ENCODE measurements around the gene KRTAP19-3.

Gene KRTAP19-3

GRCh38 chr21:30468900-30469714 lies 22.7 kb downstream of the KRTAP19-3 start:
- no peaks in the 10 kb centered on the region for H3K27me3 Mint-ChIP-seq (ENCODE audit: low read depth)
- H3K4me1 Mint-ChIP-seq: no peaks in the 10 kb centered on the region
- H3K9me3 Mint-ChIP-seq: no peaks in the 10 kb centered on the region
- H3K36me3 Mint-ChIP-seq (ENCODE audit: low read depth): no peaks in the 10 kb centered on the region
- H3K27ac Mint-ChIP-seq: peak overlapping the region in 1 of 3 experiments; percentile 27
- no peak for TF ChIP-seq CTCF (IDR thresholded peaks at IDR 0.05; ENCODE audit: unreplicated experiment in 3 of 3)
- H3K4me3 Mint-ChIP-seq: no peak overlapping the region

DNA sequence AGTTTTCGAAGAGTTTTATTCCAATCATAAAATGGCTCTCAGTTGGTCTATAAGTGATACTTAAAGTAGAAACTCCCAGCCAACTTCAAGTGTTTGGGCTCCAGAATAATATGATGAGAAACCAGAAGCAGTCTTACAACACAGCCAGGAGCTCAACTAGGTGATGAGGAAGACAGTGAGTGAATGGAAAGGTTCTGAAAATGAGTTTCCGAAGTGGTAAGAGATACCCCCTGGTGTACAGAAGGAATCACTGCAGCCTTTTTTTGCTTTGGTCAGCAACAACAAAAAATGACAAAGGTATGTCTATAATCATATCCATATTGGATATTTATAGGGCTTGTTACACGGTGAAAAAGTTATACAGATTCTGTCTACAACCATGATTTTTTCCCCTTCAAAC lies 28.1 kb downstream of the KRTAP19-3 start:
- Mint-ChIP-seq H3K36me3 (ENCODE audit: low read depth) (no peaks in the 10 kb centered on the region), H3K27ac (no peak overlapping the region), H3K9me3 (no peaks in the 10 kb centered on the region), H3K4me1 (no peaks in the 10 kb centered on the region), H3K4me3 (no peak overlapping the region), H3K27me3 (ENCODE audit: low read depth) (no peaks in the 10 kb centered on the region)
- TF ChIP-seq CTCF (IDR thresholded peaks at IDR 0.05; ENCODE audit: unreplicated experiment in 3 of 3): peak; percentile 33 to 45 (median 36)

DNA sequence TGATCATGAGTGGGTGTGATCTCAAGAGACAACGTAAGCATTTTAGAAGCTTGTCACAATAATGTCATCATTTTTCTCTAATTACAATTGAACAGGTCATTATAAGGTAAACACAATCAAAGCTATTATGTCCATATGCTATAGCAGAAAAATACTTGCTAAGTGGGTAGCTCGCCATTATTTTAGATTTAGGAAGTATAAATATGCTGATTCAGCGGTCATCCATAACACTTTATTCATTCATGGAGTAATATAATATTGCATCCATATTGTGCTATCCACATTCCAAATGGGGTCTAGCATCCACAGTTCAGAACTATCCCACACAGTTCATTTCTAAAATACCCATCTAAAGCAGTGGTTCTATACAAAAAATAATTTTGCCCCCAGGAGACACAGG lies 43.3 kb downstream of the KRTAP19-3 start:
- Mint-ChIP-seq H3K4me3 (no peak overlapping the region), H3K4me1 (no peaks in the 10 kb centered on the region), H3K27ac (no peak overlapping the region), H3K36me3 (ENCODE audit: low read depth) (no peaks in the 10 kb centered on the region), H3K27me3 (ENCODE audit: low read depth) (no peaks in the 10 kb centered on the region), H3K9me3 (no peaks in the 10 kb centered on the region)
- no peak for TF ChIP-seq CTCF (IDR thresholded peaks at IDR 0.05; ENCODE audit: unreplicated experiment in 3 of 3)

- Mint-ChIP-seq H3K4me1 (no peaks in the 10 kb centered on the region), H3K36me3 (ENCODE audit: low read depth) (no peaks in the 10 kb centered on the region), H3K27me3 (ENCODE audit: low read depth) (no peaks in the 10 kb centered on the region), H3K4me3 (no peak overlapping the region), H3K9me3 (no peaks in the 10 kb centered on the region), H3K27ac (peak overlapping the region in 1 of 3 experiments; percentile 84)
- no peak for TF ChIP-seq CTCF (IDR thresholded peaks at IDR 0.05; ENCODE audit: unreplicated experiment in 3 of 3)
These were observed 44.8 kb downstream of the KRTAP19-3 start for GRCh38 chr21:30447056-30447455.

- Mint-ChIP-seq H3K9me3 (no peaks in the 10 kb centered on the region), H3K4me1 (no peaks in the 10 kb centered on the region), H3K27me3 (ENCODE audit: low read depth) (no peaks in the 10 kb centered on the region), H3K27ac (no peak overlapping the region), H3K4me3 (no peak overlapping the region), H3K36me3 (ENCODE audit: low read depth) (no peaks in the 10 kb centered on the region)
- no peak for TF ChIP-seq CTCF (IDR thresholded peaks at IDR 0.05; ENCODE audit: unreplicated experiment in 3 of 3)
These were observed 47.6 kb downstream of the KRTAP19-3 start for GRCh38 chr21:30444204-30444603.

- H3K36me3 Mint-ChIP-seq (ENCODE audit: low read depth): no peaks in the 10 kb centered on the region
- no peak overlapping the region for H3K4me3 Mint-ChIP-seq
- no peaks in the 10 kb centered on the region for H3K4me1 Mint-ChIP-seq
- H3K9me3 Mint-ChIP-seq: no peaks in the 10 kb centered on the region
- no peaks in the 10 kb centered on the region for H3K27me3 Mint-ChIP-seq (ENCODE audit: low read depth)
- no peak overlapping the region for H3K27ac Mint-ChIP-seq
- TF ChIP-seq CTCF (IDR thresholded peaks at IDR 0.05; ENCODE audit: unreplicated experiment in 3 of 3): no peak
These were observed 48.6 kb downstream of the KRTAP19-3 start for GRCh38 chr21:30443226-30443625.
